Measurements from ENCODE around the gene GLI3. TPM values are rescaled to one million over a fixed set of nuclear protein-coding genes. Genes with fewer than 3 reads are reported as not detected.

The GLI3 gene
- total RNA-seq, 4 donors from 2014 or later, result 3.0 to 9.0 (median 4.2) TPM

- TF ChIP-seq, protein P1, sequence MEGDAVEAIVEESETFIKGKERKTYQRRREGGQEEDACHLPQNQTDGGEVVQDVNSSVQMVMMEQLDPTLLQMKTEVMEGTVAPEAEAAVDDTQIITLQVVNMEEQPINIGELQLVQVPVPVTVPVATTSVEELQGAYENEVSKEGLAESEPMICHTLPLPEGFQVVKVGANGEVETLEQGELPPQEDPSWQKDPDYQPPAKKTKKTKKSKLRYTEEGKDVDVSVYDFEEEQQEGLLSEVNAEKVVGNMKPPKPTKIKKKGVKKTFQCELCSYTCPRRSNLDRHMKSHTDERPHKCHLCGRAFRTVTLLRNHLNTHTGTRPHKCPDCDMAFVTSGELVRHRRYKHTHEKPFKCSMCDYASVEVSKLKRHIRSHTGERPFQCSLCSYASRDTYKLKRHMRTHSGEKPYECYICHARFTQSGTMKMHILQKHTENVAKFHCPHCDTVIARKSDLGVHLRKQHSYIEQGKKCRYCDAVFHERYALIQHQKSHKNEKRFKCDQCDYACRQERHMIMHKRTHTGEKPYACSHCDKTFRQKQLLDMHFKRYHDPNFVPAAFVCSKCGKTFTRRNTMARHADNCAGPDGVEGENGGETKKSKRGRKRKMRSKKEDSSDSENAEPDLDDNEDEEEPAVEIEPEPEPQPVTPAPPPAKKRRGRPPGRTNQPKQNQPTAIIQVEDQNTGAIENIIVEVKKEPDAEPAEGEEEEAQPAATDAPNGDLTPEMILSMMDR (IDR thresholded peaks at IDR 0.05), result no peak
- TF ChIP-seq POLR2A (IDR thresholded peaks at IDR 0.05), result no peak
- intact Hi-C loops (cut with DNase I), result no loop called here
- H3K9me3 ChIP-seq, result no peaks in the 10 kb centered on the region
- H3K27ac ChIP-seq, result peak overlapping the region in 2 of 4 donors; percentile 15 to 44
- DNase-seq, result no peak
- no peak overlapping the region for H3K4me3 ChIP-seq
- H3K36me3 ChIP-seq, result no peaks in the 10 kb centered on the region
- peaks cover 3 to 63% (median 19%) of the 10 kb centered on the region in 3 donors for H3K4me1 ChIP-seq
- WGBS, 2 donors, result 55 to 60% methylated on average over 10 of the region's 10 CpGs
- no peaks in the 10 kb centered on the region for H3K27me3 ChIP-seq
Measured at GRCh38 chr7:42107484-42108240, 129.3 kb downstream of the GLI3 start.

- intact Hi-C loops (cut with DNase I), result no loop called here
- TF ChIP-seq, protein P1 (IDR thresholded peaks at IDR 0.05), result no peak
- TF ChIP-seq POLR2A (IDR thresholded peaks at IDR 0.05), result no peak
- no peak overlapping the region for H3K4me3 ChIP-seq
- H3K4me1 ChIP-seq, result peaks cover 3 to 63% (median 19%) of the 10 kb centered on the region in 3 donors
- H3K9me3 ChIP-seq, result no peaks in the 10 kb centered on the region
- peak overlapping the region in 2 of 4 donors; percentile 43 to 44 for H3K27ac ChIP-seq
- H3K36me3 ChIP-seq, result no peaks in the 10 kb centered on the region
- 63 to 76% methylated on average over 3 of the region's 3 CpGs for WGBS, 2 donors
- DNase-seq, result no peak
- no peaks in the 10 kb centered on the region for H3K27me3 ChIP-seq
Measured at GRCh38 chr7:42106562-42106961, 130.4 kb downstream of the GLI3 start.

DNA sequence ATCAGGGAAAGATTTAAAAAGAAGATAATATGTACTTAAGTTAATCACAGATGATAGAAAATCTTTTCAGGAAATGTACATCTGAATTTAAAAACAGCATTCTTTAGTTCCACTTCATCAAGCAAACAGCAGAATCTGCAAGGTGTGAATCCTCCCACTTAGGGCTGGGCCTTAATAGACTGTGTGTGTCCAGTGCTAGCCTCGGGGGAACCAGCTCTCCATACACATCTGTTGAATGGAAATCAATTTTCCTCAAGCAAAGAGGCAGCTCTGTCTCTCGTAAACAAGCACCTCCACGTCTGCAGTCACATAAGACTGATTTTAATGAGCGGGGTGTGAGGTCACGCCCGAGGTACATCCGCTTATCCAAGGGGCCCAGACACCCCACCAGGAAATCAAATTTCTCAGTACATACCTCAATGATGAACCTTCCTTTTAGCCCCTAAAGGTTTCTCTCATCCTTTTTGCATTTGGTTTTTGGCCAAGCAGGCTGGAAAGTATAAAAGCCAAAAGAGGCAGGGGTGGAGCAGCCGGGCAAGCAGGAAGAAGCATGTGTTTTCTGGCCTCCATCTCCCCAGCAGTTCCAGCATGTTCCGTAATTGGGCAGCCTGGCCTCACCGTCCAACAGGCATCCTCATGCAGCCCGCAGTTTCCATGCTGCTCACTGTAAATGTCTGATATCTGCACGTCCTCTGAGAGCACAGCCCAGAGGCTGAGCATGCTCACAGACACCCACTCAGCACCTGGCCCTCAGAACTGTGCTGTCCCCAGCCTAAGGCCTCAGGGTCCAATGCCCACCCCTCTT is 131.3 kb downstream of the GLI3 start:
- 62 to 69% methylated on average over 11 to 12 of the region's 12 CpGs for WGBS, 2 donors
- TF ChIP-seq, protein P1 (IDR thresholded peaks at IDR 0.05), result no peak
- no peak for TF ChIP-seq POLR2A (IDR thresholded peaks at IDR 0.05)
- intact Hi-C loops (cut with DNase I), result no loop called here

GRCh38 chr7:42104694-42105093 is 132.3 kb downstream of the GLI3 start:
- Histone ChIP-seq H3K27me3 (no peaks in the 10 kb centered on the region), H3K27ac (peak overlapping the region in 2 of 4 donors; percentile 44 to 56), H3K4me3 (no peak overlapping the region), H3K36me3 (no peaks in the 10 kb centered on the region), H3K9me3 (no peaks in the 10 kb centered on the region), H3K4me1 (peaks cover 3 to 63% (median 21%) of the 10 kb centered on the region in 3 donors)
- no peak for DNase-seq
- 35 to 63% methylated on average over 2 of the region's 2 CpGs for WGBS, 2 donors
- TF ChIP-seq POLR2A (IDR thresholded peaks at IDR 0.05), result no peak
- TF ChIP-seq, protein P1 (IDR thresholded peaks at IDR 0.05), result no peak
- intact Hi-C loops (cut with DNase I), result no loop called here

More for the DNA sequence above, 131.3 kb downstream of the GLI3 start:
- no peak overlapping the region for H3K4me3 ChIP-seq
- peak overlapping the region in 3 of 4 donors; percentile 19 to 44 (median 43) for H3K27ac ChIP-seq
- no peak for DNase-seq
- peaks cover 3 to 63% (median 19%) of the 10 kb centered on the region in 3 donors for H3K4me1 ChIP-seq
- no peaks in the 10 kb centered on the region for H3K9me3 ChIP-seq
- H3K36me3 ChIP-seq, result no peaks in the 10 kb centered on the region
- H3K27me3 ChIP-seq, result no peaks in the 10 kb centered on the region

DNA sequence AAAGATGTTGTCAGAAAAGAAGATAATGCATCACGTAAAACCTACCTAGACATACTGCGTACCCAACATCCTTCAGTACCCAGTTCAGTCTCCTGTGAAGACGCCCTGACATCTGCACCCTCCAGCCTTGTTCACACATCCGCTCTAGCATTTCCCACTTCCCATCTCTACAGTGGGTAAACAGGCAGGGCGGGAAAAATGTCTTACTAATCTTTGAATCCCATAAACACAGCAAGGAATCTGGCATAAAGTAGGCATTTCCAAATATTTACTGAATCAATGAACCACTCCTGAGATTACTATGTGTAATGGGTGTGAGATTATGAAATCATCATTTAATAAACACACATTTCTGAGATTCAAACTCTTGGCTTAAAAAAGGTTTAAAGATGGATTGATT is 132.8 kb downstream of the GLI3 start:
- 81% methylated on average over 5 of the region's 5 CpGs for WGBS, 2 donors
- intact Hi-C loops (cut with DNase I), result no loop called here
- H3K27ac ChIP-seq, result peak overlapping the region in 2 of 4 donors; percentile 39 to 42
- no peaks in the 10 kb centered on the region for H3K9me3 ChIP-seq
- H3K4me1 ChIP-seq, result peaks cover 3 to 62% (median 24%) of the 10 kb centered on the region in 3 donors
- no peak for TF ChIP-seq POLR2A (IDR thresholded peaks at IDR 0.05)
- TF ChIP-seq, protein P1 (IDR thresholded peaks at IDR 0.05), result no peak
- no peak for DNase-seq
- H3K27me3 ChIP-seq, result no peaks in the 10 kb centered on the region
- no peak overlapping the region for H3K4me3 ChIP-seq
- no peaks in the 10 kb centered on the region for H3K36me3 ChIP-seq
